ENCODE data around the gene PPP2R3C. TPM values are rescaled to one million over a fixed set of nuclear protein-coding genes. Genes with fewer than 3 reads are reported as not detected.
A peak's percentile ranks its signal among the peaks of the same experiment; 100 is the strongest.

Gene PPP2R3C
- total and polyA plus RNA-seq, 2 of the 13 experiments (the other 11 are each of a cell fraction or from before 2014, with no cell fraction given), result 63.4 to 102 TPM

GRCh38 chr14:35050652-35051051 is 71.1 kb downstream of the PPP2R3C start (continued):
- TF ChIP-seq ZNF609 (CRISPR knock-in tag; IDR thresholded peaks at IDR 0.05; ENCODE audit: borderline replicate concordance) (no peak), MED1 (CRISPR knock-in tag; IDR thresholded peaks at IDR 0.05) (no peak), POGZ (CRISPR knock-in tag; IDR thresholded peaks at IDR 0.05) (0 out of 2 replicates have a peak, but pooled peaks have one; percentile 32), HOMEZ (CRISPR knock-in tag; IDR thresholded peaks at IDR 0.05; ENCODE audit: low read depth) (peak; percentile 10; the same call in 1 of the 2 replicates), EP300 (IDR thresholded peaks at IDR 0.05; ENCODE audit: low read depth in 2 of 2, low read length in 2 of 2) (peak in 1 of 2 experiments; percentile 65; a peak in 1 of 4 replicates), EP300 (CRISPR knock-in tag; IDR thresholded peaks at IDR 0.05; ENCODE audit: borderline replicate concordance) (peak; percentile 56; the same call in 1 of the 2 replicates), ZNF773 (CRISPR knock-in tag; IDR thresholded peaks at IDR 0.05; ENCODE audit: borderline replicate concordance) (no peak), ZNF317 (CRISPR knock-in tag; IDR thresholded peaks at IDR 0.05) (peak; percentile 97), NFE2L2 (IDR thresholded peaks at IDR 0.05; ENCODE audit: low read length) (peak; percentile 99), FOXP4 (CRISPR knock-in tag; IDR thresholded peaks at IDR 0.05) (peak; percentile 52; the same call in 1 of the 2 replicates), MAFF (IDR thresholded peaks at IDR 0.05; ENCODE audit: low read depth, low read length) (peak; percentile 89), HDAC2 (CRISPR knock-in tag; IDR thresholded peaks at IDR 0.05) (peak; percentile 50; the same call in 1 of the 2 replicates), TEAD3 (CRISPR knock-in tag; optimal IDR thresholded peaks at IDR 0.05; ENCODE audit: borderline replicate concordance) (peak; percentile 5), ZMAT3 (CRISPR knock-in tag; conservative IDR thresholded peaks at IDR 0.05) (no peak), MIER3 (CRISPR knock-in tag; IDR thresholded peaks at IDR 0.05; ENCODE audit: borderline replicate concordance) (peak; percentile 44; the same call in 1 of the 2 replicates), SMYD3 (CRISPR knock-in tag; IDR thresholded peaks at IDR 0.05) (0 out of 2 replicates have a peak, but pooled peaks have one; percentile 63), PATZ1 (CRISPR knock-in tag; IDR thresholded peaks at IDR 0.05) (peak; percentile 63), REXO4 (CRISPR knock-in tag; IDR thresholded peaks at IDR 0.05; ENCODE audit: borderline replicate concordance) (no peak), FOXK1 (CRISPR knock-in tag; IDR thresholded peaks at IDR 0.05; ENCODE audit: borderline replicate concordance, low read depth) (peak; percentile 54; the same call in 1 of the 2 replicates), ZNF792 (CRISPR knock-in tag; IDR thresholded peaks at IDR 0.05) (0 out of 2 replicates have a peak, but pooled peaks have one; percentile 33), ZMYM4 (CRISPR knock-in tag; IDR thresholded peaks at IDR 0.05) (0 out of 2 replicates have a peak, but pooled peaks have one; percentile 24)
